ENCODE results near the gene MTM1. TPM values are rescaled to one million over a fixed set of nuclear protein-coding genes. Genes with fewer than 3 reads are reported as not detected.

The MTM1 gene
- total RNA-seq, 1 experiment from 2014 or later, result 22.9 TPM

- no peak overlapping the region for H3K4me2 ChIP-seq
- no peak for DNase-seq
- BruUV-seq (replicated peaks), result no TSS peak
- H3K4me1 ChIP-seq (replicated peaks; ENCODE audit: insufficient read depth), result peaks cover 6% of the 10 kb centered on the region
- peaks cover 32% of the 10 kb centered on the region for H4K20me1 ChIP-seq (ENCODE audit: insufficient read depth)
- CTCF ChIA-PET, result interaction anchor here (0.6 kb wide), 1 partner anchor 68 kb away, joined by 4 read pairs; no protein-coding TSS in a partner anchor
- POLR2A ChIA-PET (ENCODE audit: unreplicated experiment), result no interaction called here
- intact Hi-C loops (cut with micrococcal nuclease; ENCODE audit: unreplicated experiment), result loop anchor here (5.0 to 10.0 kb wide), 2 partner anchors 75 to 132 kb away; no protein-coding TSS in a partner anchor
- H3K36me3 ChIP-seq (ENCODE audit: low read depth), result no peaks in the 10 kb centered on the region; the same call in 1 of the 2 replicates
- no peaks in the 10 kb centered on the region for H3K9me2 ChIP-seq (ENCODE audit: insufficient read depth)
- TF ChIP-seq EZH2 (IDR thresholded peaks at IDR 0.05; ENCODE audit: low read depth), result no peak
- TF ChIP-seq CTCF (conservative IDR thresholded peaks at IDR 0.05), result no peak
- H3K27ac ChIP-seq, result no peak overlapping the region
- no peak overlapping the region for H2AFZ ChIP-seq
- no peaks in the 10 kb centered on the region for H3K9me3 ChIP-seq (ENCODE audit: insufficient read depth, low read depth)
- peaks cover 8% of the 10 kb centered on the region for H3F3A ChIP-seq (ENCODE audit: insufficient read depth, low read depth)
- H3K79me2 ChIP-seq (ENCODE audit: low read depth), result peaks cover 12% of the 10 kb centered on the region; the same call in 1 of the 2 replicates
- H3K4me3 ChIP-seq, result no peak overlapping the region
- no peaks in the 10 kb centered on the region for H3K27me3 ChIP-seq (ENCODE audit: insufficient read depth, low read depth)
Observed at GRCh38 chrX:150719621-150720020, 151.2 kb downstream of the MTM1 start.

Other genes with a start within 250 kb of the MTM1 start
- gene MAMLD1, start 205.3 kb upstream of the MTM1 start, total RNA-seq (2021), result 1.5 and 2.5 TPM in 2 replicates
- gene MTMR1, start 124.8 kb downstream of the MTM1 start, total RNA-seq (2021), result 26.2 and 41.3 TPM in 2 replicates

Measured in PC-9 (cell line).